GM12892 (cell line): ENCODE measurements around the gene DQX1.

Experiments used
- POLR2A ChIP-seq: IDR thresholded peaks from 2 replicates; pipeline ENCODE4 v1.6.1; 2011; ENCODE audit warnings: low read depth, low read length, control low read depth
- POLR2AphosphoS5 ChIP-seq: IDR thresholded peaks from 2 replicates; pipeline ENCODE4 v1.6.1; 2011; ENCODE audit warnings: low read depth, low read length, control low read depth
- TAF1 ChIP-seq: IDR thresholded peaks from 2 replicates; pipeline ENCODE4 v1.6.1; 2011; ENCODE audit warnings: low read depth, mild to moderate bottlenecking, control low read depth, low read length, borderline replicate concordance

DNA sequence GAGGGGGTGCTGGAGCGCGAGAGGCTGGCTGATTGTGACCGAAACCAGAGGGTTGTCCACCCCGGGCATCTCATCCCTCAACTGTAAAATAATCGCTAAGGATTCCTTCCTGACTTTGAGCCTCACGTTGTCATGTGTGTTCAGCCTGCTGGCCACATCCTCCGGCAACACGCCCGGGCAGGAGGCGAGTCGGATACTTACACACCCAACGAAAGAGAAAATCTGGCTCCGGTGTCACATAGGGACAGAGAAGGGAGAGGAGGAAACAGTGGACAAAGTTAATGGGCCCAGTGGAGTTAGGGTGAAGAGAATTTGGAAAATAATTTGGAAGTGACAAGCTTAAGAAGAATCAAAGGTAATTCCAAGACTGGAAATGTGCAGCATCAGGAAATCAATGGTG lies 9.4 kb downstream of the DQX1 start:
- TF ChIP-seq POLR2A (no peak), POLR2AphosphoS5 (no peak), TAF1 (no peak)
